AG09319 (cell line): ENCODE measurements around the gene IRF1.
"Not testable (repeated sequence)": the region's sequence is repeated elsewhere in the genome, so short reads cannot be mapped to it uniquely, and the experiment has no call there.

Experiments used
- DNase-seq: peaks from one replicate; pipeline ENCODE4 v3.0.0-alpha.2; 2010; ENCODE audit warnings: low read depth; ENCODE audit errors: extremely low read depth
- TF ChIP-seq, protein P1 (sequence below): IDR thresholded peaks from 2 replicates; pipeline ENCODE4 v1.5.1; 2011; ENCODE audit warnings: low read depth, mild to moderate bottlenecking, inconsistent platforms, low read length, moderate library complexity

IRF1 gene

DNA sequence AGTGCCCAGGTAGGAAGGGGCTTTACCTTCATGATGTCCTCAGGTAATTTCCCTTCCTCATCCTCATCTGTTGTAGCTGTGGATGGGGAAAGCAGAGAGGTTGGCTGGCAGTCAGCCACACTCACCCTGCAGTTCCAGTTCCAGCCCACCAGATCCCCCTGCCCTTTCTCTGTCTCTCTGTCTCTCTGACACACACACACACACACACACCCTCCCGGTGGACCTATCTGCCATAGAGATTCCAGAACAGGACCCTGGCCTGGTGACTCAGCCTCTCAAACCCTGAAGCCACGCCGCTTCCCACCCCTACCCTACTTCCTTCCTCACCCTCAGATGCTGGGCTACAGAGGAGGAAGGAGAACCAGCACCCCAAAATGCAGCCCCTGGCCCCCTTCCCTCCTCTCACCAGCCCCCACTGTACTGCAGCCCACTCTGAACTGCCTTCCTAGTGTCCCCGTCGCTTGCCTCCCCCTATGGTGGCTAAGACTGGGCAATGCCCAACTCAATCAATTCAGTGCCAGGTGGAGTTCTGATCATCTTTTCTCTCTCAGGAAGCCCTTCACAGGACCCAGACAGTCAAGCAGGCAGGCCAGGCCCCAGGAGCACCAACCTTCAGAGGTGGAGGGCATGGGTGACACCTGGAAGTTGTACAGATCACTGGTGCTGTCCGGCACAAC is 4.8 kb downstream of the IRF1 start:
- DNase-seq = no peak
- TF ChIP-seq, protein P1, sequence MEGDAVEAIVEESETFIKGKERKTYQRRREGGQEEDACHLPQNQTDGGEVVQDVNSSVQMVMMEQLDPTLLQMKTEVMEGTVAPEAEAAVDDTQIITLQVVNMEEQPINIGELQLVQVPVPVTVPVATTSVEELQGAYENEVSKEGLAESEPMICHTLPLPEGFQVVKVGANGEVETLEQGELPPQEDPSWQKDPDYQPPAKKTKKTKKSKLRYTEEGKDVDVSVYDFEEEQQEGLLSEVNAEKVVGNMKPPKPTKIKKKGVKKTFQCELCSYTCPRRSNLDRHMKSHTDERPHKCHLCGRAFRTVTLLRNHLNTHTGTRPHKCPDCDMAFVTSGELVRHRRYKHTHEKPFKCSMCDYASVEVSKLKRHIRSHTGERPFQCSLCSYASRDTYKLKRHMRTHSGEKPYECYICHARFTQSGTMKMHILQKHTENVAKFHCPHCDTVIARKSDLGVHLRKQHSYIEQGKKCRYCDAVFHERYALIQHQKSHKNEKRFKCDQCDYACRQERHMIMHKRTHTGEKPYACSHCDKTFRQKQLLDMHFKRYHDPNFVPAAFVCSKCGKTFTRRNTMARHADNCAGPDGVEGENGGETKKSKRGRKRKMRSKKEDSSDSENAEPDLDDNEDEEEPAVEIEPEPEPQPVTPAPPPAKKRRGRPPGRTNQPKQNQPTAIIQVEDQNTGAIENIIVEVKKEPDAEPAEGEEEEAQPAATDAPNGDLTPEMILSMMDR = no peak

DNA sequence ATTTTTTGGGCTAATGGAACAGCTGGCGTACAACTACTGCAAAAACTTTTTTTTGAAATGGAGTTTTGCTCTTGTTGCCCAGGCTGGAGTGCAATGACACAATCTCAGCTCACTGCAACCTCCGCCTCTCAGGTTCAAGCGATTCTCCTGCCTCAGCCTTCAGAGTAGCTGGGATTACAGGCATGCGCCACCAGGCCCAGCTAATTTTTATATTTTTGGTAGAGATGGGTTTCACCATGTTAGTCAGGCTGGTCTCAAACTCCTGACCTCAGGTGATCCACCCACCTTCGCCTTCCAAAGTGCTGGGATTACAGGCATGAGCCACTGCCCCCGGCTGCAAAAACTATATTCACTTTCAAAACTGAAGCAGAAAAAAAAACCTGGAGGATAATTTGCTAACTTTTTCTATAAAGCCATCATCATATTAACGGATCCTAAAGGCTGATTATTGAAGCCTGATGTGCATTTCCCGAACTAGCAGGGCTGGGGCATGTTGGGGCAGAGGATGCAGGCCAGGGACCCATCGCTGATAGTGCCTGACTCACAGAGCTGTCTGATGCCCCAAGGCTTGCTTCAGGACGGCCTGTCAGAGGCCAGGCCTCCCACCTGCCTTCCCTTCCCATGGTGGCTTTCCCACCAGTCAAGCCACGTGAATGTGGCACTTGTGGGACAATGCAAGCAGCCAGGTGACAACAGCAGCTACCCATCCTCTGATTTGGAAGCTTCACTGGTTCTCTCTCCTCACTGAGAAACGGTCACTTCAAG is 5.5 kb downstream of the IRF1 start:
- not testable (repeated sequence) for DNase-seq

DNA sequence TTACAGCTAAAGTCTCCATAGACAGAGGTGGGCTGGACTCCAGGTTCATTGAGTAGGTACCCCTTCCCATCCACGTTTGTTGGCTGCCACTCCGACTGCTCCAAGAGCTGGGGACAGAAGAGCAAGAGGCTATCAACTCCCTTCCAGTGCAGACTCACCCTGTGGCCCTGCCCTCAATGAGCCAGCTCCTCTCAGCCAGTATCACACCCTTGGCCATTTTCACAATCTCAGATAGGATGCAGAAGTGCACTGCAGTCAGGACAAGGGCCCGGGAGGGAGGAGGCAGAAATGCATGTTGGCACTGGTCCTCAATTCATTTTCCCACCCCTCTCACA is 6.2 kb downstream of the IRF1 start:
- no peak for DNase-seq
- TF ChIP-seq, protein P1 = no peak

DNA sequence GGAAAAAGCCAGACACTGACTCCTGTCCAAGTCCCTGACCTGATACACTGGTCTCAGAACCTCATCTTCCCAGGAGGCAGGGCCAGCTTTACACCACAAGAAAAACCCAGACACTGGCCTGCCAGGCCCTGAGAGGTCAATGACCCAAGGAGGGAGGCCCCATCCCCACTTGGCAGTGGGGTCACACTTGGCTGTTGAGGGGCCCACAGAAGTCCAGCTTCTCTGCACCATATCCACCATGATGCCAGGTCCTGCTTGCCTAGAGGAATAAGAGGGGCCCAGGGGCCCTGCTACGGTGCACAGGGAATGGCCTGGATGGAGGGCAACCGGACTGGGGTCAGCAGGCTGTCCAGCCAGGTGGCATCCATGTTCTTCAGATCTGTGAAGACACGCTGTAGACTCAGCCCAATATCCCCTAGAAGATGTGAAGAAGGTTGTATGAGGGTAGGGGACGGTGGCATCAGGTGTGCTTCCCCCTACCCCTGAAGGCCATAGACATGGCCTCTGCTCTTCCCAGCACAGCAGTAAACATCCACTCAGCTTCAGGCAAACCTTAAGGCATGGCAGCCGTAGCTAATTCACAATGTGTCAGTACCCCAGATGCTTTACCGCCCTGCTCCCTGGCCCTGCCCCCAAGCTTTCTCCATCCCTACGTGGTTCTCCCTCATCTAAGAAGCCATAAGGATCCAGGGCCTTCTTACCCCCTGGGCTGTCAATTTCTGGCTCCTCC is 6.7 kb downstream of the IRF1 start:
- TF ChIP-seq, protein P1 = no peak
- no peak for DNase-seq

DNA sequence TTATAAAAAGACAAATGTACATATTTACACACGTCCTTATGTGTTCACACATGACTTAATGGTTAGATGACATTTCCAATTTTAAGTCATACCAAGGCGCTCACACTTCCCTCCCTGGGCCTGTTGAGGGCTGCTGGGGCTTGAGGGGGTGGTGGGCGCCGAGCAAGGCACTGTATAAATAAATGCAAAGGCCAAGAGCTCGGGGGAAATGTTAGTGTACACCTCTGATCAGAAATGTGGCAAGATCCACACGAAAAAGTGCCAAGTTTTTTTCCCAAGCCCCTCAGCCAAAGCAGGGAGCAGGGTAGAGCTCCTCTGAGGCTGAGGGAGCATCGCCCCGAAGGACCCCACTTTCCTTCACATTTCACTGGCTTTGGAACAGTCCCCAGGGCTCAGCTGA is 7.5 kb downstream of the IRF1 start:
- no peak for DNase-seq
- TF ChIP-seq, protein P1 = no peak

DNA sequence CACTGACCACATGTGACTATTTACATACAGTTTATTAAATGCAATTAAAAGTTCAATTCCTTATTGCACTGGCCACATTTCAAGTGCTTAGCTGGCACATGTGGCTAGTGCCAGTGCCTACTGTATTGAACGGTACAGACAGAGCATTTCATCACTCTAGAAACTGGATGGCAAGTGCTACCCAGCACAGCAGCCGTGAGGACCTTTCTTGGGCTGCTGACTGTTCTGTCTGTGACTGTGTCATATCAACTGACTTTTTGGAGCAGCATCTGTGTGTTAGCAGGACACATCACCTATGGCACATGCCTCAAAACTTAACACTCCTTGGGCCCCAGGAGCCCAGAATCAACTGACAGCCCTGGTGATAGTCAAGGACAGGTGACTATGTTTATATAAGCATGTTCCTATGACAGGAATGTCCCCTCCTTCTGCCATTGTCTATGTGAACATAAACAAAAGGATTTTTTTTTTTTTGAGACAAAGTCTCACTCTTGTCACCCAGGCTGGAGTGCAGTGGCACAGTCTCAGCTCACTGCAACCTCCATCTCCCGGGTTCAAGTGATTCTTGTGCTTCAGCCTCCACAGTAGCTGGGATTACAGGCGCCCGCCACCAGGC is 8.9 kb downstream of the IRF1 start:
- TF ChIP-seq, protein P1 = no peak
- no peak for DNase-seq

DNA sequence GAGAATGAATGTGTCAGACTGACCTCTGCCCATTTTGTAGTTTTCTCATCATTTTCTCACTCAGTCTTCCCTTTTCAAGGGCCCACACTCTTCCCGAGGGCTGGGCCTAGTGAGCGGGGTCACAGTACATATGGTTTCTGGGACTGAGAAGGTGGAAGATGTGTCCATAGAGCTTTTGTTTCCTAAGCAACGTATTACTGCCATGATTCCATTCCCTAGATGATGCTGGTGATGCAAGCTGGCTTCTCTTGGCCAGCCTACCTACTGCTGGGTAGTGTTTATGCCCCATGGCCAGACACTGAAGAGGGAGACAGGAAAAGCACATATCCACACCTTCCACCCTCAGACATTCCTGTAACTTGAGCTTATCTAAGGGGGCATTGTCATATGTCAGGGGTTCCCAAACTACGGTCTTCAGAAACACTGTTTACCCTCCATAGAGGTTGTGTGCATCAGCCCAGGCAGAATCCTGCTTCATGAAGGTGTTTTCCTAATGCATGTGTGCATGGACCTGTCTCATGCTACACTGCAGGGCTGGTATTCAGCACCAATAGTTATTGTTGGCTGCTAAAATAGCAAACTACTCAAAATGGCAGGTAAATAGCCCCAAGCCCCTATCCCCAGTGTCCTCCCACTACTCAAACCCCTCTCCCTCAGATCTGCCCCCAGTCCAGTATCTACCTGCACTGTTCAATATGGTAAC is 9.5 kb downstream of the IRF1 start:
- TF ChIP-seq, protein P1 = no peak
- no peak for DNase-seq
